Heart left ventricle (tissue), 16 donors: ENCODE results near the gene IFT172. TPM values are rescaled to one million over a fixed set of nuclear protein-coding genes. Genes with fewer than 3 reads are reported as not detected.

Source experiments
- ATAC-seq, 4 donors: fragments of 200-7000 bp; cut with Tn5 transposase; one replicate each; pipeline ENCODE4 v1.9.1; 2020 to 2022; ENCODE audit warnings: moderate library complexity in 4 of 4, mild to moderate bottlenecking in 3 of 4, moderate number of reproducible peaks in 1 of 4
- DNase-seq, 5 donors: peaks; one replicate each; pipeline ENCODE4 v3.0.0-alpha.2; 2020
- H3K27ac ChIP-seq, 12 donors: fragments of 200-600 bp; sonication (generic) in 4 of 12; one replicate each; pipeline versions ENCODE4 v1.5.0 to v1.8.0; 2016 to 2022; ENCODE audit warnings: mild to moderate bottlenecking in 2 of 12
- H3K27me3 ChIP-seq, 9 donors: fragments of 200-600 bp; sonication (generic) in 2 of 9; one replicate each; pipeline versions ENCODE4 v1.5.1 to v1.8.0; 2016 to 2022; ENCODE audit warnings: mild to moderate bottlenecking in 3 of 9
- H3K36me3 ChIP-seq, 9 donors: fragments of 200-600 bp; sonication (generic) in 2 of 9; one replicate each; pipeline versions ENCODE4 v1.5.0 to v1.8.0; 2018 to 2022; ENCODE audit warnings: mild to moderate bottlenecking in 2 of 9
- H3K4me1 ChIP-seq, 12 donors: fragments of 200-600 bp; sonication (generic) in 4 of 12; one replicate each; pipeline versions ENCODE4 v1.5.0 to v1.8.0; 2016 to 2022; ENCODE audit warnings: mild to moderate bottlenecking in 3 of 12
- H3K4me3 ChIP-seq, 12 donors: fragments of 200-600 bp; sonication (generic) in 4 of 12; one replicate each; pipeline versions ENCODE4 v1.5.0 to v1.8.0; 2017 to 2022; ENCODE audit warnings: mild to moderate bottlenecking in 9 of 12, moderate library complexity in 4 of 12
- H3K9me3 ChIP-seq, 12 donors: fragments of 200-600 bp; sonication (generic) in 4 of 12; one replicate each; pipeline versions ENCODE4 v1.5.0 to v1.8.0; 2016 to 2022; ENCODE audit warnings: mild to moderate bottlenecking in 1 of 12
- POLR2A ChIP-seq, 2 donors: fragments of 450-650 bp; IDR thresholded peaks; one replicate each; pipeline ENCODE4 v1.6.1; 2017; ENCODE audit warnings: antibody characterized with exemption in 2 of 2, mild to moderate bottlenecking in 2 of 2, moderate library complexity in 2 of 2
- WGBS, 4 donors: extraction: QIAGEN DNeasy Blood & Tissue Kit in 2 of 4; methylation state at CpG; one replicate each; pipeline versions ENCODE4 v1.1.5 to v1.1.7; 2013 to 2018; 5-methylcytosine and 5-hydroxymethylcytosine counted together
- intact Hi-C, 10 donors: fragments of 100-400 bp; cut with DNase I; formaldehyde crosslinking; loops; one replicate each; pipeline versions ENCODE4 v1.11.1 to v1.14.2; 2022
- polyA plus RNA-seq, 2 donors: library from polyadenylated mRNA; stranded (reverse); fragments of 200-250 nt; gene quantifications; one replicate each; pipeline ENCODE4 v1.2.3, GENCODE V29; 2013
- total RNA-seq, 9 donors: library from RNA; depleted of rRNA in 2 of 9; stranded (reverse); fragments of >200 nt in 2 of 9; fragmentation: NEBNext Ultra II Directional in 3 of 9; extraction: Animal tissue kit (Norgen Biotek cat#: 25700) in 3 of 9; gene quantifications; one replicate each; pipeline versions ENCODE4 v1.1.0 to v1.2.4, GENCODE V29; 2016 to 2023
- TF ChIP-seq, protein P1 (sequence below), 12 donors: fragments of 200-600 bp; sonication (generic) in 4 of 12; IDR thresholded peaks; one replicate each; pipeline versions ENCODE4 v1.5.0 to v1.8.0; 2018 to 2022; ENCODE audit warnings: antibody characterized with exemption in 12 of 12, mild to moderate bottlenecking in 5 of 12
- donor health status: ischemic (EF 13 %, LVEDD 7.1; RV severe dilation, severe dysfunction).
- donor health status: healthy with polysubstance abuse.
- donor health status: DM: no; HTN: yes; CAD: no.
- donor health status: DM: no; HTN: no; CAD: no.
- donor health status: ischemic (EF 25% LVEDD 6.9; RV normal size, moderate dysfunction).
- donor health status: ischemic (EF 25% LVEDD 5.7; RV mildly dilated, moderate dysfunction).
- donor health status: healthy.
- donor health status: DM: yes; HTN: yes; CAD: no.
- donor health status: ischemic (EF 35%, LVEDD 5.7; RV mildly dilated, moderate dysfunction).
- donor health status: nonischemic (EF 11% LVEDD 7.7; RV severe dilation, severe dysfunction).
- donor health status: DM: yes; HTN: yes; CAD: no.
- donor health status: PGD.
- donor health status: ischemic (EF 29% LVEDD 5.4; RV normal size, mild dysfunction).
- donor health status: nonischemic (EF 23%, LVEDD 6.1; RV moderate dilation, normal function).

IFT172 gene
- total and polyA plus RNA-seq, 11 donors, result 11.9 to 27.2 (median 17.4) TPM

DNA sequence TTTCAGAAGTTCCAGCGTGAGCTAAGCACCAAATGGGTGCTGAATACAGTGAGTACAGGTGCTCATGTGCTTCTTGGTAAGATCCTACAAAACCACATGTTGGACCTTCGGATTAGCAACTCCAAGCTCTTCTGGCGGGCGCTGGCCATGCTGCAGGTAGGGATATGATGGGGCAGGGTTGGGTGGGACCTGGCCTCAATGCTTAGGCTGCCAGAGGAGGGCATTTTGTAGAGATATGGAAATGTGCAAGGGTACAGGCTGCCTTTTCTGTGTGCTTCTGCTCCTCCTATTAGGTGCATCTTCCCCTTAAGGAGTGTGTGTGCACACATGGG, 29.2 kb upstream of the IFT172 start:
- H3K4me3 ChIP-seq, result no peak overlapping the region
- H3K4me1 ChIP-seq, result no peaks in the 10 kb centered on the region
- DNase-seq, result no peak
- 80 to 90% (median 81%) methylated on average over 4 of the region's 4 CpGs for WGBS, 4 donors
- H3K27me3 ChIP-seq, result peaks cover 0 to 33% (median 0%) of the 10 kb centered on the region in 9 donors
- TF ChIP-seq, protein P1, sequence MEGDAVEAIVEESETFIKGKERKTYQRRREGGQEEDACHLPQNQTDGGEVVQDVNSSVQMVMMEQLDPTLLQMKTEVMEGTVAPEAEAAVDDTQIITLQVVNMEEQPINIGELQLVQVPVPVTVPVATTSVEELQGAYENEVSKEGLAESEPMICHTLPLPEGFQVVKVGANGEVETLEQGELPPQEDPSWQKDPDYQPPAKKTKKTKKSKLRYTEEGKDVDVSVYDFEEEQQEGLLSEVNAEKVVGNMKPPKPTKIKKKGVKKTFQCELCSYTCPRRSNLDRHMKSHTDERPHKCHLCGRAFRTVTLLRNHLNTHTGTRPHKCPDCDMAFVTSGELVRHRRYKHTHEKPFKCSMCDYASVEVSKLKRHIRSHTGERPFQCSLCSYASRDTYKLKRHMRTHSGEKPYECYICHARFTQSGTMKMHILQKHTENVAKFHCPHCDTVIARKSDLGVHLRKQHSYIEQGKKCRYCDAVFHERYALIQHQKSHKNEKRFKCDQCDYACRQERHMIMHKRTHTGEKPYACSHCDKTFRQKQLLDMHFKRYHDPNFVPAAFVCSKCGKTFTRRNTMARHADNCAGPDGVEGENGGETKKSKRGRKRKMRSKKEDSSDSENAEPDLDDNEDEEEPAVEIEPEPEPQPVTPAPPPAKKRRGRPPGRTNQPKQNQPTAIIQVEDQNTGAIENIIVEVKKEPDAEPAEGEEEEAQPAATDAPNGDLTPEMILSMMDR (IDR thresholded peaks at IDR 0.05), result no peak
- TF ChIP-seq POLR2A (IDR thresholded peaks at IDR 0.05), result no peak
- H3K27ac ChIP-seq, result no peak overlapping the region
- H3K36me3 ChIP-seq, result no peaks in the 10 kb centered on the region
- intact Hi-C loops, result no loop called here
- no peaks in the 10 kb centered on the region for H3K9me3 ChIP-seq
- ATAC-seq, result no peak

DNA sequence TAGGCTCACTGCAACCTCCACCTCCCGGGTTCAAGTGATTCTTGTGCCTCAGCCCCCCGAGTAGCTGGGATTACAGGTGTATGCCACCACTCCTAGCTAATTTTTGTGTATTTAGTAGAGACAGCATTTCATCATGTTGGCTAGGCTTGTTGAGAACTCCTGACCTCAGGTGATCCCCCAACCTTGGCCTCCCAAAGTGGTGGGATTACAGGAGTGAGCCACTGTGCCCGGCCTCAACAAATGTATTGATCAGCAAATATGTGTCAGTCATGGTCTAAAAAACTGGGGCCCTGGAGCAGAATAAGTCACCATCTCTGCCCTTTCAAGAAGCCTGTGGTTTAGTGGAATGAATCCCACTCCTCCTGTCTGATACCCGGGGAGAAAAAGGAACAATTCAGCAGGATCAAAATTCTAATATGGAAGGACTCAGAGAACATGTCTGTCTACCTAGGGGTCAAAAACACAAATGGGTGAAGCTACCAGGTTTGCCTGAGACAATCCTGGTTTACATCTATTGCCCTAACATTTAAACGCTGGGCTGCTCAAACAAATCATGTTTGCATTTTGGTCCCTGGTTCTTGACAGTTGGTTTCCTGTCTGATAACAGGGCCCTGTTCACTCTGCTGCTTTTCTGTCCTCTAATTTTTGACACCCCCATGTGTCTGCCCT, 28.7 kb upstream of the IFT172 start:
- H3K4me3 ChIP-seq, result no peak overlapping the region
- no peaks in the 10 kb centered on the region for H3K4me1 ChIP-seq
- TF ChIP-seq, protein P1 (IDR thresholded peaks at IDR 0.05), result no peak
- TF ChIP-seq POLR2A (IDR thresholded peaks at IDR 0.05), result no peak
- H3K27me3 ChIP-seq, result peaks cover 0 to 32% (median 0%) of the 10 kb centered on the region in 9 donors
- DNase-seq (no peak), ATAC-seq (no peak)
- H3K9me3 ChIP-seq, result no peaks in the 10 kb centered on the region
- intact Hi-C loops, result no loop called here
- H3K36me3 ChIP-seq, result no peaks in the 10 kb centered on the region
- no peak overlapping the region for H3K27ac ChIP-seq
- 73 to 83% (median 77%) methylated on average over 5 of the region's 5 CpGs for WGBS, 4 donors

DNA sequence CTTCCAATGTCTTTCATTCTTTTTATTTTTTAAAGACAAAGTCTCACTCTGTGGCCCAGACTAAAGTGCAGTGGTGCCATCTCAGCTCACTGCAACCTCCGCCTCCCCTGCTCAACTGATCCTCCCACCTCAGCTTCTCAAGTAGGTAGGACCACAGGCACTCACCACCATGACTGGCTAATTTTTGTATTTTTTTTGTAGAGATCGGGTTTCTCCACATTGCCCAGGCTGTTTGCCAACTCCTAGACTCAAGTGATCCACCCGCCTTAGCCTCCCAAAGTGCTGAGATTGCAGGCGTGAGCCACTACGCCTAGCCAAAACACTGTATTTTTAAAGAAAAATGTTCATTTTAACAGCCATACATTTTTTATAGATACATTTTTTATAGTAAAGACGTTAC, 19.8 kb upstream of the IFT172 start:
- intact Hi-C loops, result loop anchor here in 1 of 10 donors (10.0 kb wide), 1 partner anchor 55 kb away; no protein-coding TSS in a partner anchor
- no peak for DNase-seq
- TF ChIP-seq POLR2A (IDR thresholded peaks at IDR 0.05), result no peak
- TF ChIP-seq, protein P1 (IDR thresholded peaks at IDR 0.05), result no peak
- ATAC-seq, result no peak
- Histone ChIP-seq H3K36me3 (no peaks in the 10 kb centered on the region), H3K27me3 (peaks cover 0 to 5% (median 0%) of the 10 kb centered on the region in 9 donors), H3K4me3 (no peak overlapping the region), H3K9me3 (no peaks in the 10 kb centered on the region), H3K27ac (no peak overlapping the region), H3K4me1 (no peaks in the 10 kb centered on the region)
- WGBS, 4 donors, result 58 to 63% (median 60%) methylated on average over 6 of the region's 6 CpGs

DNA sequence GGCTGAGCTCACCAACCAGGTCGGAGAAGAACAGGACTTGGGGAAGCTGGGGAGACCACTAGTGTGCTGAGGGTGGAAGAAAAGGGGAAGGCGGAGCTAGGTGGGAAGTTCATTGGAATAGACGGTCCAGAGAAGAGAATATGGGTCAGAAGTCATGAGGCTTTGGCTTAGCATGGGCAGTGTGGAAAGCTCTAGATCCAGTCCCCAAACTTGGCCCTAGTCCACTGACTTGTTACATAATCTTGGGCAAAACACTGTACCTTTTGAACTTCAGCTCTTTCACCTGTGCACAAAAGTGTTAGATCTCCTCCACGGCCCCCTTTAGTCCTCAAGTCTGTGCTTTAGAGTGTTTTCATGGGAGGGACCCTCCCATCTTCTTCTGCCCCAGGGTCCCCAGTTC, 17.8 kb upstream of the IFT172 start:
- intact Hi-C loops, result loop anchor here in 1 of 10 donors (10.0 kb wide), 1 partner anchor 58 kb away; no protein-coding TSS in a partner anchor
- no peak for DNase-seq
- no peak for TF ChIP-seq POLR2A (IDR thresholded peaks at IDR 0.05)
- TF ChIP-seq, protein P1 (IDR thresholded peaks at IDR 0.05), result no peak
- no peaks in the 10 kb centered on the region for H3K4me1 ChIP-seq
- H3K9me3 ChIP-seq, result no peaks in the 10 kb centered on the region
- no peak overlapping the region for H3K4me3 ChIP-seq
- H3K27ac ChIP-seq, result no peak overlapping the region
- no peaks in the 10 kb centered on the region for H3K27me3 ChIP-seq
- H3K36me3 ChIP-seq, result no peaks in the 10 kb centered on the region
- WGBS, 4 donors, result 68 to 72% (median 69%) methylated on average over 4 of the region's 4 CpGs
- ATAC-seq, result no peak
